Measurements from ENCODE around the gene FNDC7.
"Not testable (repeated sequence)": the region's sequence is repeated elsewhere in the genome, so short reads cannot be mapped to it uniquely, and the experiment has no call there.

Gene FNDC7

GRCh38 chr1:108742253-108742652 lies 29.5 kb downstream of the FNDC7 start:
- DNase-seq (ENCODE audit: low read depth): no peak

GRCh38 chr1:108745980-108746381 lies 33.3 kb downstream of the FNDC7 start:
- DNase-seq (ENCODE audit: low read depth): no peak

GRCh38 chr1:108746382-108747170 lies 33.9 kb downstream of the FNDC7 start, which contains the start of gene STXBP3:
STXBP3 (plus strand) TSS chr1:108746674; CDS start chr1:108746738, 64 bp downstream.
- peak; percentile 100 for DNase-seq (ENCODE audit: low read depth)

DNA sequence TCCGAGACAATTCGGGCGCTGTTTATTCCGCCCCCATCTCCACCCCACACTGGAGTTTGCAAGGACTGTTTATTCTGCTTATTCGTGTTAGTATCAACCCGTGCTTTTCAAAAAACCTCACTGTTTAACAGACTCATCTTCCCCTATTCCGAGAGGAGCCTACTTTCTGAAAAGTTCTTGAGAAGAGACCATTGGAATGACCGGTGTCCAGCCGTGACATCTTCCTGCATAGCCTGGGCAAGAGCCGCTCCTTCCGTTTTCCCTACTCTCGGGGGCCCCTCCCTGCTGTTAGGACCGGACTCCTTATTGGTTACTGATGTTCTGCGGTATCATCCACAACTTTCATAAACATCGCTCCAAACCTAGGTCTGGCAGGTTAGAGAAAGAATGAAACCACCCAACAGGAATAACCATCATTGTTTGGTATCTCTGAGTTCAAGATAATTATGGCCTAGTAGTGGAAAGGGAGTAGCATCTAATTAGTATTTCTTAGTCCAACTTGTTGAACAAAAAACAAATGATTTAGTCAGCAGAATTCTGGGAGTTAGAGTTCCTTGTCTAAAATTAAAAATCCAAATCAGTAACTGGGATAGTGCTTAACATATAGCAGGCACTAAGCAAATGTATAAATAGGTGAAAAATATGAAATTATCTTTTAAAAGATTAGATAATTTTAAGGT lies 34.6 kb downstream of the FNDC7 start:
- DNase-seq (ENCODE audit: low read depth): no peak

DNA sequence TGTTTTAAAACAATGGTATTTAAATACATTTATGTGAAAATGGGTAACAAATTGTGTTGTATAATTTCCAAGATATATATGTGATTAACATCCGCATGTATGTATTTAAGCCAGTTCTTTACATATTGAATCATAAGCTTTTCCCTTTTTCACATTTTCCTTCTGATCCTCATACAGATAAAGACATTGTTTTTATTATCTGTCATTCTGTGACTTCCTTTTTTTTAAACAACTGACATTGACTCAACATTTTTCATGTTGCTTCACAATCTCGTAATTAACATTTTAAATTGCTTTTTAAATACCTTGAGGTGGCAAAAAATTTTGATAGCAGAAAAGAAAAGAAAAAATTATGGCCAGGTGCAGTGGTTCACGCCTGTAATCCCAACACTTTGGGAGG lies 35.2 kb downstream of the FNDC7 start:
- no peak for DNase-seq (ENCODE audit: low read depth)

DNA sequence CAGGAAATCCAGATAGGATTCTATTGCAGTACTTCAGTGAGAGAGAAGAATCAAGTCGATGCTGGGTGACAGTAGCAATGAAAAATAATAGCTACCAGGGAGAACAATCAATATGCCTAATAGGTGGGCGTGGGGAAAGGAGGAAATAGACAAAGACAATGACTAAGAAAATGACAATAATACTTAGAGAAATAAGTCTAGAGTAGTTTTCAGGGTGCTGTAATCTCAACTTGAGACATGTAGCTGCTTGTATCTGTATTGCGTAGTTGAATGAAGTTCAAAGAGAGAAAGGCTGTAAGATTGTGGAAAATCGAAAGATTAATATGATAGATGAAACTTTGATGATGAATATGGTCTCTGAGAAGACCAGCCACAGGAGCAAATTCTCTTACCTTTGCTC lies 36.4 kb downstream of the FNDC7 start:
- DNase-seq (ENCODE audit: low read depth): no peak

- DNase-seq (ENCODE audit: low read depth): no peak
Measured at GRCh38 chr1:108750476-108751181, 37.9 kb downstream of the FNDC7 start.

DNA sequence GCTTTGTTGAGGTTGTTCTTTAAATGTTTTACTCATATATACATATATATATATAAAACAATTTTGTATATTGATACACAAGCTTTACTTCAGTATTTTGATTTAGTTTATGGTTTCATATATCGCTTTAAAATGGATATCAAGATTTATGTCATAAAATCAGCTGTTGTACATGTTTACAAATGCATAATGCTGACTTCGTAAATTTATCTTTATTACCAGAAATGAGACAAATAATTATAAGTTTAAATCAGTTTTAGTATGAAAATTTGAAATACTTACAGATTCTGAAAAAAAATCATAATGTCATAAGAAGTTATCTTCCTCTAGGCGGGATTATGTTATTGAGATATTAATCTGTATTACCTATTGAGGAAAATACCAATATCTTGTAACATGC lies 40.7 kb downstream of the FNDC7 start:
- no peak for DNase-seq (ENCODE audit: low read depth)

- DNase-seq (ENCODE audit: low read depth): no peak
Measured at GRCh38 chr1:108758796-108759195, 46.1 kb downstream of the FNDC7 start.

DNA sequence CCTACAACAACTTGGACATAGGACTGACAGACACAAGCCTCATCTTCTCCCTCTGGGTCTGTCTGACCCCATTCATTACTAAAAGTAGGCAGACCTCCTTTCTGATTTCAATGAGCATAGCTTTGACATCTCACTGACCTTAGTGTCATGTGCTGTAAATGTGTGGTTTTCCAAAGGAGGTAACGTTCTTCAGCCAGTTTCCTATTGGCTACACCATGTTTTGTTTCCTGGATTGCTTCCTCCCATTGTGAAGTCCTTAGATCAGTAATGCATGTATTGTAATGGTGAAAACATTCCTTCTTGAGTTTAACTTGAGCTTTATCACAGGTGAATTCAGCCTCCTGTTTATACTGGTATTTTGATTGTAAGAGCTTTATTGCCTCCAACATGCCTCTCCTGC lies 54.4 kb downstream of the FNDC7 start:
- DNase-seq (ENCODE audit: low read depth): no peak

- no peak for DNase-seq (ENCODE audit: low read depth)
Measured at GRCh38 chr1:108767708-108768107, 55.0 kb downstream of the FNDC7 start.

DNA sequence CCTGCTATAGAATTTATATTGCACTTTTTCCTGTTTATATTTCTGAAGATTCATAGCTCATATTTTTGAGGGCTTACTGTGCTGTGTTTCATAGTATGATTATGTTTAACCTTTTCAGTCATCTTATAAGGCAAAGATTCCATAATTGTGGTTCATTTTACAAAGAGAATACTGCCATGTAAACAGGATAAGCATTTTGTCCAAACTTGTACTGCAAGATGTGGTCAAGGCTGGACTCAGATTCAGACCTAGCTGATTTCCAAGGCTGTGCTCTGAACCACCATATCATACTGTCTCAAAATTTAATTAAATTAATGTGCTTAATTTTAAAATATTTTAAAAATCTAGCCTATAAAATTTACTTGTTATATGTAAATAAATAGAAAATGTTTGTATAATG lies 65.1 kb downstream of the FNDC7 start:
- DNase-seq (ENCODE audit: low read depth): no peak

DNA sequence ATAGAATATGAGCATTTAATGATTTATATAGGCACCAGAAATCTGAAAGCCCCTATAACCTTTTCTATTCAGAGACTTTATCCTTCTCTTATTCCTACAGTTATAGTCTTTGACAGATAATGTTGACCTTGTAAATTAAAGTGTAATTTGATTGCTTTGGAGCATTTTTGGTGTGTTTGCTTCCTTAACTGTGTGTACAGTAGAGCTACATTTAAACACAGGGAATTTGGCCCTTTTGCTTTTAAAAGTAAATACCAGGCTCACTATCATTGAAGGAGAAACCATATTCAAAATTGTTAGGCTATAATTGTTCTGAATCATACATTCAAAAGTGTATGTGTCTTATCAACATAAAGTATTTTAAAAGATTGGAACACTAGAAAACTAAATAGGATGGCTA lies 66.7 kb downstream of the FNDC7 start:
- no peak for DNase-seq (ENCODE audit: low read depth)

GRCh38 chr1:108780937-108781574 lies 68.3 kb downstream of the FNDC7 start:
- DNase-seq (ENCODE audit: low read depth): no peak

- DNase-seq (ENCODE audit: low read depth): not testable (repeated sequence)
Measured at GRCh38 chr1:108781575-108781944, 68.9 kb downstream of the FNDC7 start.

DNA sequence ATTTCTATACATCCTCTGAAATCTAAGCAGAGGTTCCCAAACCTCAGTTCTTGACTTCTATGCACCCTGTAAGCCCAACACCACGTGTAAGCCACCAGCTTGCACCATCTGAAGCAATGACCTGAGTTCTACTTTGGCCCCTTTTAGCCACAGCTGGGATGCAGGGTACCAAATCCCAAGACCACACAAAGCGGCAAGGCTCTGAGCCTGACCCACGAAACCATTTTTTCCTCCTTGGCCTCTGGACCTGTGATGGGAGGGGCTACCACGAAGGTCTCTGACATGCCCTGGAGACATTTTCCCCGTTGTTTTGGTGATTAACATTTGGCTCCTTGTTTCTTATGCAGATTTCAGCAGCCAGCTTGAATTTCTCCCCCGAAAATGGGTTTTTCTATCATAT lies 72.6 kb downstream of the FNDC7 start:
- no peak for DNase-seq (ENCODE audit: low read depth)

- no peak for DNase-seq (ENCODE audit: low read depth)
Measured at GRCh38 chr1:108785880-108786279, 73.2 kb downstream of the FNDC7 start.

- no peak for DNase-seq (ENCODE audit: low read depth)
Measured at GRCh38 chr1:108791790-108792189, 79.1 kb downstream of the FNDC7 start.
